Activated CD4-positive, alpha-beta T cell treated with anti-CD3 and anti-CD28 coated beads, Interleukin-10, Interleukin-2, amounts not matched to agents 100 ng/mL and 50 ng/mL, durations not matched to agents 16 hours and 8 hours (primary cell): ENCODE data around the gene KCNG3.
"Not testable (repeated sequence)": the region's sequence is repeated elsewhere in the genome, so short reads cannot be mapped to it uniquely, and the experiment has no call there.

Experiments
- DNase-seq: peaks from one replicate; pipeline ENCODE4 v3.0.0-alpha.2; 2020

KCNG3 gene

DNA sequence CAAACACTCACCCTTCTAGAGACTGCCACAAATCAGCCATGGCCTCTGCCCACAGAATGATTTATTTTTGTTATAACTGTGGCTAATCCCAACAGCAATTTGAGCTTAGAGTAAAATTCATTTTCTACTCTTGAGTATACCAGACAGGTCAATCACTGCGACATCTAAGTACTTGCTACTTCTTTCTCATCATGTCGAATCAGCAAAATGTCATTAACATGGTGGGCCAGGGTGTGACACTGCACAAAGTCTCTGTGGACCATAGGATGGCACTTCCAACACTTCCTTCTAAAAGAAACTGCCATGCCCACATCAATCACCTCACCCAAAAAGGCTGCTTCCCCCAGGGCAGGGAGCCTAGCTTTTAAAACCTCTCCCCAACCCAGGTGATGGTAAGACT lies 64.4 kb downstream of the KCNG3 start:
- DNase-seq = no peak

GRCh38 chr2:42425697-42426096 lies 68.1 kb downstream of the KCNG3 start:
- DNase-seq = no peak

DNA sequence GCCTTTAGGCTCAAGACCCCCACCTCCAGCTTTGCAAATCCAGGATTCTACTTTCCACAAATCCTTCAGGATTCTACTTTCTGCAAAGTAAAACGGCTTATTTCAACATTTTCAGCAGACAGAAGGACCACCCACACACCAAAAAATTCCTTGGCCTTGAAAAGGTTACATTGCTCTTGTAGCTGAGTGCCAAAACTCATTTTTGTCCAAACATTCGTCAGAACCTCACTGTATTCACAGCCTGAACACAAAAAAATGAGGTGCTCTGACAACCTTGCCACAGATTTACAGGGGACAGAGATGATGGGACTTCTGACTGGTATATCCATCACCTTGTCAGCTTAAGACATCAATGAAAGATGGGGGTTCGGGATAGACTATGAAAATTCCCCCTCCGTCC lies 69.7 kb downstream of the KCNG3 start:
- no peak for DNase-seq

DNA sequence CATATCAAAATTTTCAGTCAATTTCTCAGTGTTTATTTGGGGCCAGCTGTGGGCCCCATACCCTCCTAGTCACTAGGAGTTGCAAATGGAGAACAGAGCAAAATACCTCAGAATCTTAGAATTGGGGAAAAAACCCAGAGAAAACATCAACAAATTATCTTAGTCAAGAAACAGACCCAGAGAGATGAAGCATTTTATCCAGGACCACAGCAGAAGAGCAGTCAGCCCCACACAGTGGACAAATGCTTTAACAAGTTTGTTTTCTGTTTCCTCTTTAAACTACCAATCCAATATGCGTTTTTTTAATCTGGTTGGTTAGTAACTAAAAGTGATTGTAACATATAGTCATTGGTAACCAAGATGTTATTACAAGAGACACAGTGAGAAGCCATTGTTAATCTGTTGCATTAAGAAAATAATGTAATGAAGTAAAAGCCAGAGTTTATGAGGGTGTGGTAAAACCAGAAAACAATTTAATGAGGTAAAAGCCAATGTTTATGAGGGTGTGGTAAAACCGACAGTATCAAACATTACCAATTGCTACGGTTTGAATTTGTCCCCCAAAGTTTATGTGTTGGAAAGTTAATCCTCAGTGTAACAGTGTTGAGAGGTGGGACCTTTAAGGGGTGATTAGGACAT lies 72.1 kb downstream of the KCNG3 start:
- no peak for DNase-seq

DNA sequence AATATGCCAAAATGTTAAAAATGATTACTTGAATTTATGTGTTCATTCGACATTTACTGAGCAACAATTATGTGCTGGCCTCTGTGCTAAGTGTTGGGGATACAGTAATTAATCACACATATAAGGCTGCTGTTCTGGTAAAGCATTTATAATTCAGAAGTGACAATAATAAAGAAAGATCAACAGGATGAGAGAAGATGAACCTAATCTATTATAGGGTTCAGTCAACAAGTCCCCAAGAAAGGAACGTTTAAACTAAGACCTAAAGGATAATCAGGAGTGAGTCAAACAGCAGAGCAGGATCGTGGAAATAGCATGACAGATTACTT lies 72.7 kb downstream of the KCNG3 start:
- DNase-seq = no peak

DNA sequence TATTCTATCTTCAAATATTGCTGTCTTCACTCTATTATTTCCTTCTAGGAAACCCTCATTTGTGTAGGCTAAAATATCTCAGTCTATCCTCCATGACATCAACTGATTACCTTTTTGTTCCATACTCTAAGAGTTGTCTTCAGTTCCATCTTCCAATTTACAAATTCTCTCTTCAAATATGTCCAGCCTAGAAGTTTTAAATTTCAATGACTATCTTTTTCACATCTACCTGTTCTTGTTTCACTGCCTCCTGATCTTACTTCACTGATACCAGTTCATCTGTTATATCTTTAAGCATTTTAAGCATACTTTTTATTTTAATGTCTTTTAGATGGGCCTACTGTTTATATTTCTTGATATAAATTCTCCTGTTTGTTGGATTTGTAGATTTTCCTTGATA lies 79.1 kb downstream of the KCNG3 start:
- DNase-seq = no peak

DNA sequence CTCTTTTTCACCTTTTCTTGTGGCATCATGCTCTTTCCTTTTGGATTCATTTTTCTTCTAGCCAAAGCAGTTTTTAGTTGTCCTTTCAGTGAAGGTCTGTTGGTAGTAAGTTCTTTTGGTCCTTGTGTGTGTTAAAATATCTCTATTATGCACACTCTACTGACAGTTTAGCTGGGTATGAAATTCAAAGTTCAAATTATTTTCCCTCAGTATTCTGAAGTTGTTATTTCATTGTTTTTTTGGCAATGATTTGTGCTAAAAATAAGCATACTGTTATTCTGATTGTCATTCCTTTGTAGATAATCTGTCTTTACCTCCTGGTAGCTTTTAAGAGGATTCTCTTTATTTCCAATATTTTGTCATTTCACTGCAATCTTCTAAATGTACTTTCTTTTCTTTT lies 79.6 kb downstream of the KCNG3 start:
- no peak for DNase-seq

GRCh38 chr2:42410742-42411514 lies 82.9 kb downstream of the KCNG3 start:
- DNase-seq = no peak

GRCh38 chr2:42408009-42408408 lies 85.8 kb downstream of the KCNG3 start:
- DNase-seq = no peak

- no peak for DNase-seq
Observed at GRCh38 chr2:42407476-42407875, 86.3 kb downstream of the KCNG3 start.

- no peak for DNase-seq
Observed at GRCh38 chr2:42404676-42405075, 89.1 kb downstream of the KCNG3 start.

DNA sequence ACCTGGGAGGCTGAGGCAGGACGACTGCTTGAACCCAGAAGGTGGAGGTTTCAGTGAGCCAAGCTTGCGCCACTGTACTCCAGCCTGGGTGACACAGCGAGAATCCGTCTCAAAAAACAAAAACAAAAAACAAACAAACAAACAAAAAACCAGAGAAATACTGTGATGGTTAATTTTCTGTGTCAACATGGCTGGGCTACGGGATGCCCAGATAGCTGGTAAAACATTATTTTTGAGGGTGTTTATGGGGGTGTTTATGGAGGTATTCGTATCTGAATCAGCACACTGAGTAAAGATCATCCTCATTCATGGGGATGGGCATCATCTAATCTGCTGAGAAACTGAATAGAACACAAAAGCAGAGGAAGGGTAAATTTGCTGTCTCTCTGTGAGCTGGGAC lies 92.0 kb downstream of the KCNG3 start:
- no peak for DNase-seq

GRCh38 chr2:42398052-42398451 lies 95.7 kb downstream of the KCNG3 start:
- not testable (repeated sequence) for DNase-seq

DNA sequence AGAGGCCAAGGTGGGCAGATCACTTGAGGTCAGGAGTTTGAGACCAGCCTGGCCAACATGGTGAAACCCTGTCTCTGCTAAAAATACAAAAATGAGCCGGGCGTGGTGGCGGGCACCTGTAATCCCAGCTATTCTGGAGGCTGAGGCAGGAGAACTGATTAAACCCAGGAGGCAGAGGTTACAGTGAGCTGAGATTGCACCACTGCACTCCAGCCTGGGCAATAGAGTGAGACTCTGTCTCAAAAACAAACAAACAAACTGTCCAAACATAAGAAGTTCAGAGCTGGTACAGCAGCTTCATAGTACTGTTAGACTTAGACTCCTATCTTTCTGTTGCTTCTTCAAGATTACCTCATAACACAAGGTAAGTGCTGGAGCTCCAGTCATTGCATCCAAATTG lies 100.5 kb downstream of the KCNG3 start:
- not testable (repeated sequence) for DNase-seq

- no peak for DNase-seq
Observed at GRCh38 chr2:42392191-42392590, 101.6 kb downstream of the KCNG3 start.
